ENCODE measurements around the gene FRRS1.

The FRRS1 gene

DNA sequence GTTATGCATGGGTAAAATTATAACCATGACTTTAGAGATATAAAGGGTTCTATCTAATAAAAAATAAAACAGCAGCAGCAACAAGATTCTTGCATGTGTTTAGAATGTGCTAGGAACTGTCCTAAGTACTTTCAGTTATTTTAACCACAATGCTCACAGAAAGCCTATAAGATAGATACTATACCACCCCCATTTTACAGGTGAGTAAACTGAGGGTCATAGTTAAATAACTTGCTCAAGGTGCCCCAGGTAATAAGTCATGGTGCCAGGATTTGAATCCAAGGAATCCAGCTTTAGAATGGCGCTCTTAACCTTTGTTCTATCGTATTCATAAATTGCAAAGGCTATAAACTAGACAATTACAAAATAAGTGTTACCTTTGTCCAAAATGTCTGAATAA is 53.4 kb downstream of the FRRS1 start:
- Histone ChIP-seq H3K27ac (ENCODE audit: low read depth, low read length) (no peak overlapping the region), H3K36me3 (ENCODE audit: control insufficient read depth in 5 of 5, insufficient read depth in 5 of 5, low read length in 5 of 5) (peaks cover 10 to 41% (median 21%) of the 10 kb centered on the region in 5 donors), H3K9ac (ENCODE audit: low read length in 5 of 5) (no peak overlapping the region), H3K9me3 (ENCODE audit: control insufficient read depth in 5 of 5, low read length in 5 of 5) (no peaks in the 10 kb centered on the region), H3K4me3 (ENCODE audit: low read depth in 1 of 5, low read length in 5 of 5) (no peak overlapping the region), H3K4me1 (ENCODE audit: control insufficient read depth in 5 of 5, insufficient read depth in 5 of 5, low read length in 5 of 5) (peaks cover 0 to 3% (median 0%) of the 10 kb centered on the region in 5 donors), H3K27me3 (ENCODE audit: control insufficient read depth in 5 of 5, insufficient read depth in 4 of 5, low read length in 5 of 5) (no peaks in the 10 kb centered on the region)

DNA sequence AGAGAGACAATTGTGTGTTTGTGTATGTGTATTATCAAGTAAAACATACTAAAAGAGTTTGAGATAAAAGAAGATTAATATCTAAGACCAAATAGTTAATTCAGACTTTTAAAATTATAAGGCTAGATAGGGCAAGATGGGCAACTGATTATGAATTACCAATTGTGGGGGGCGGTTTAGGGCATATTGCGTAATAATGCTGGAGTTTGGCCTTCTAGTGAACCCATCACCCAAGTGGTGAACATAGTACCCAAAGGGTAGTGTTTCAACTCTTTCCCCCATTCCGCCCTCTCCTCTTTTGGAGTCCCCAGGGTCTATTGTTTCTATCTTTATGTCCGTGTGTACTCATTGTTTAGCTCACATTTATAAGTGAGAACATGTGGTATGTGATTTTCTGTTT is 55.4 kb downstream of the FRRS1 start:
- H3K36me3 ChIP-seq (ENCODE audit: control insufficient read depth in 5 of 5, insufficient read depth in 5 of 5, low read length in 5 of 5) = peaks cover 5 to 30% (median 13%) of the 10 kb centered on the region in 5 donors
- H3K9me3 ChIP-seq (ENCODE audit: control insufficient read depth in 5 of 5, low read length in 5 of 5) = no peaks in the 10 kb centered on the region
- no peaks in the 10 kb centered on the region for H3K27me3 ChIP-seq (ENCODE audit: control insufficient read depth in 5 of 5, insufficient read depth in 4 of 5, low read length in 5 of 5)
- no peak overlapping the region for H3K9ac ChIP-seq (ENCODE audit: low read length in 5 of 5)
- no peak overlapping the region for H3K27ac ChIP-seq (ENCODE audit: low read depth, low read length)
- H3K4me1 ChIP-seq (ENCODE audit: control insufficient read depth in 5 of 5, insufficient read depth in 5 of 5, low read length in 5 of 5) = peaks cover 0 to 3% (median 0%) of the 10 kb centered on the region in 5 donors
- H3K4me3 ChIP-seq (ENCODE audit: low read depth in 1 of 5, low read length in 5 of 5) = no peak overlapping the region

DNA sequence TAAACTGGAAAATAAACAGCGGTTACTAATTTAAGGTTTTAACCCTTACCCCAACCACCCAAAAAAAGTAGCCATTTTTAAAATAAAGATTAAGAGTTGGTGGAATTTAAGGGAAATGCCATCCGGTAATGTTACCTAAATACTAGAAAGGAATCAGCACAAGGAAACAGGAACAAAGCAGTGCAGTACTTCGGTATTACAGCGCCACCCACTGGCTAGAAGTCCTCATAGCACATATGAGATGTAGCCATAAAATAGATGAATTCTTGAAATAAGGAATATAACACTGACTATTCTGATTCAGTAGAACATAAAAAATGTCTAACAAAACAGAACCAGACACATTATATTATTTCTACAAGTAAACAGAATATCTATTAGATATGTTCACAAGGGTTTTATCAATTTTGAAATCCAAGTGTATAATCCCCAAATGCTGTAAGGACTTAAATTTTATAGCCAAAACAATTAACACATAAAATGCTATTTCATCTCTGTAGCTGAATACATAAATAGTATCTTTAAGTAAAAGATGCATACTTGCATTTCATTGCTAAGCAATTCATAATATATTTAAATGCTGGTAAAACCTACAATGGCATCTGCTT is 58.8 kb downstream of the FRRS1 start:
- no peak overlapping the region for H3K9ac ChIP-seq (ENCODE audit: low read length in 5 of 5)
- H3K27me3 ChIP-seq (ENCODE audit: control insufficient read depth in 5 of 5, insufficient read depth in 4 of 5, low read length in 5 of 5) = no peaks in the 10 kb centered on the region
- H3K9me3 ChIP-seq (ENCODE audit: control insufficient read depth in 5 of 5, low read length in 5 of 5) = no peaks in the 10 kb centered on the region
- H3K4me1 ChIP-seq (ENCODE audit: control insufficient read depth in 5 of 5, insufficient read depth in 5 of 5, low read length in 5 of 5) = peaks cover 0 to 18% (median 9%) of the 10 kb centered on the region in 5 donors
- no peak overlapping the region for H3K4me3 ChIP-seq (ENCODE audit: low read depth in 1 of 5, low read length in 5 of 5)
- no peak overlapping the region for H3K27ac ChIP-seq (ENCODE audit: low read depth, low read length)
- peaks cover 0 to 16% (median 8%) of the 10 kb centered on the region in 5 donors for H3K36me3 ChIP-seq (ENCODE audit: control insufficient read depth in 5 of 5, insufficient read depth in 5 of 5, low read length in 5 of 5)

DNA sequence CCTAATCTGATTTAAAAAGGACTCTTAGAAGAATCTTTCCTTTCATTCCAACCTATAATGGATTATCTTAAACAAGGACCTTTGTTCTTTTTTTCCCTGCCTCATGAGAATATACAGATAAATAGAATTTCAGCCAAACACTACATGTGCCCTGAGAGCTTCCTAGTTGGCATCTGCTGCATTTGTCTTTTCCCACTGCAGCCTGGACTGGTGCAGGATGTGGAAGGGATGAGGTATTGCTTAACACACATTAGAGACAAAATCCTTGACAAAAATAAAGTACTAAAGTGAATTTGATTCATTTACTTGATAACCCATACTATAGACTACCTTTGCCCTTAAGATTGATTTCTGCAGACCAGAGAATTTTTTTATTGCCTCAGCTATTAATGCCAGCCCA is 61.0 kb downstream of the FRRS1 start:
- peaks cover 0 to 11% (median 5%) of the 10 kb centered on the region in 5 donors for H3K36me3 ChIP-seq (ENCODE audit: control insufficient read depth in 5 of 5, insufficient read depth in 5 of 5, low read length in 5 of 5)
- no peak overlapping the region for H3K9ac ChIP-seq (ENCODE audit: low read length in 5 of 5)
- H3K27ac ChIP-seq (ENCODE audit: low read depth, low read length) = no peak overlapping the region
- H3K4me3 ChIP-seq (ENCODE audit: low read depth in 1 of 5, low read length in 5 of 5) = no peak overlapping the region
- H3K9me3 ChIP-seq (ENCODE audit: control insufficient read depth in 5 of 5, low read length in 5 of 5) = no peaks in the 10 kb centered on the region
- no peaks in the 10 kb centered on the region for H3K27me3 ChIP-seq (ENCODE audit: control insufficient read depth in 5 of 5, insufficient read depth in 4 of 5, low read length in 5 of 5)
- H3K4me1 ChIP-seq (ENCODE audit: control insufficient read depth in 5 of 5, insufficient read depth in 5 of 5, low read length in 5 of 5) = peaks cover 0 to 18% (median 9%) of the 10 kb centered on the region in 5 donors

DNA sequence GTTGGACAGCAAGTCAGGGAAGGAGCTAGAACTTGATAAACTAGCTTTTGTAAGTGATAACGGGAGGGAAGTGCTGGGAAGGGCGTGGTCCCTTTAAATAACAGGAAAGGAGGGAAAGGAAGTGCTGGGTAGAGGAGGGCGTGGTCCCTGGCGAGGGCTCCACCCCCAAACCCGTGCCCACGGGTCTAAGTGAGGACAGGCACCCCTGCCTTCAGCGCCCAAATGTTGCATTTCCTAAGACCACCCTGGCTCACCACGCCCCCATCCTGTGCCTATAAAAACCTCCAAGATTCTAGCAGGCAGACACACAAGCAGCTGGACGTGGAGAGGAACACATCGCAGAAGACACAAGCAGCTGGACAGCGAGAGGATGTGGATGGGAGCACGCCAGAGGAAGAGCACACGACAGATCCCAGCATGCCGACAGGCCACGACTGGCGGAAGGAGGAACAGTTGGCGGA is 62.0 kb downstream of the FRRS1 start:
- Histone ChIP-seq H3K36me3 (ENCODE audit: control insufficient read depth in 5 of 5, insufficient read depth in 5 of 5, low read length in 5 of 5) (peaks cover 0 to 3% (median 0%) of the 10 kb centered on the region in 5 donors), H3K9ac (ENCODE audit: low read length in 5 of 5) (no peak overlapping the region), H3K4me3 (ENCODE audit: low read depth in 1 of 5, low read length in 5 of 5) (no peak overlapping the region), H3K9me3 (ENCODE audit: control insufficient read depth in 5 of 5, low read length in 5 of 5) (no peaks in the 10 kb centered on the region), H3K4me1 (ENCODE audit: control insufficient read depth in 5 of 5, insufficient read depth in 5 of 5, low read length in 5 of 5) (peaks cover 0 to 22% (median 9%) of the 10 kb centered on the region in 5 donors), H3K27ac (ENCODE audit: low read depth, low read length) (no peak overlapping the region), H3K27me3 (ENCODE audit: control insufficient read depth in 5 of 5, insufficient read depth in 4 of 5, low read length in 5 of 5) (no peaks in the 10 kb centered on the region)

DNA sequence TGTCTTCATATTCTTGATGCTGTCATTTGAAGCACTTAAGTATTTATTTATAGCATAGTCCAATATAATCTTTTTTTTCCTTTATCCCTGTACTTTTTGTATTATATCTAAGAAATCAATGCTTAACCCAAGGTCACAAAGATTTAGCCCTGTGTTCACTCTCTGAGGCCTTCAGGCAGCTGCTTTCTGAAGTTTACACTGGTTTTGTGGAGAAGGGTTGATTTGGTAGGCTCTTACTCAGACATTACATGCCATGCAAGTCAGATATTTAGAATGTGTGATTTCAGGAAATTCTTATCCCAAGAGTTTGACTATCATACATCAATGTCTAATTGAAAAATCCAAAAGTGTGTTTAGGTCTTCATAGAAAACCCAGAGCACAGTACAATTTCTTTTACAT is 64.2 kb downstream of the FRRS1 start:
- H3K27me3 ChIP-seq (ENCODE audit: control insufficient read depth in 5 of 5, insufficient read depth in 4 of 5, low read length in 5 of 5) = no peaks in the 10 kb centered on the region
- H3K27ac ChIP-seq (ENCODE audit: low read depth, low read length) = no peak overlapping the region
- H3K9me3 ChIP-seq (ENCODE audit: control insufficient read depth in 5 of 5, low read length in 5 of 5) = no peaks in the 10 kb centered on the region
- no peak overlapping the region for H3K9ac ChIP-seq (ENCODE audit: low read length in 5 of 5)
- peaks cover 0 to 22% (median 9%) of the 10 kb centered on the region in 5 donors for H3K4me1 ChIP-seq (ENCODE audit: control insufficient read depth in 5 of 5, insufficient read depth in 5 of 5, low read length in 5 of 5)
- no peaks in the 10 kb centered on the region for H3K36me3 ChIP-seq (ENCODE audit: control insufficient read depth in 5 of 5, insufficient read depth in 5 of 5, low read length in 5 of 5)
- no peak overlapping the region for H3K4me3 ChIP-seq (ENCODE audit: low read depth in 1 of 5, low read length in 5 of 5)

DNA sequence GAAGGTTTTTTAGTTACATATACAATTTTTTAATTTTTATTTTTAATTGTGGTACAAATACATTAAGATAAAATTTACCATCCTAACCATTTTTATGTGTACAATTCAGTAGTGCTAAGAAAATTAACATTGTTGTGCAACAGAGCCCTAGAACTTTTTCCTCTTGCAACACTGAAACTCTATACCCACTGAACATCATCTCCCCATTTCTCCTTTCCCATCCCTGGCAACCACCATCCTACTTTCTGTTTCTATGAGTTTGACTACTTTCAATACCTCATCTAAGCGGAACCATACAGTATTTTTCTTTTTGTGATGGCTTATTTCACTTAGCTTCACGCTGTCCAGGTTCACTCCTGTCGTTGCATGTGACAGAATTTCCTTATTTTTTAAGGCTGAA is 66.4 kb downstream of the FRRS1 start:
- no peak overlapping the region for H3K9ac ChIP-seq (ENCODE audit: low read length in 5 of 5)

DNA sequence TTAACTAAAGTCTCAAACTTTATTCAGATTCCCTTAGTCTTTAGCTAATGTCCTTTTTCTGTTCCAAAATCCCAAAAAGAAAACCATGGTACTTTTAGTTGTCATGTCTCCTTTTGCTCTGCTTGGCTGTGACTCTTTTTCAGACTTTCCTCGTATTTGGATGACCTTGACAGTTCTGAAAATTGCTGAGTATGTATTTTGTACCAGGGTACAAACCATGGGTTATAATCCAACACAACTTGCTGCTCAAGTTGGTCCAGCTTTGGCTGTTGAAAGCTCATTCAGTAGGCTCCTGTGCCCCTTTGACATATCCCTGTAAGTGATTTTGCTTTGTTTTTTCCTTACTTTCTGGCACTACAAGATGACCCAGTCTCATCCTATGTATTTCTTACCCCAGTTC is 68.9 kb downstream of the FRRS1 start:
- H3K27ac ChIP-seq (ENCODE audit: low read depth, low read length) = no peak overlapping the region
- H3K9ac ChIP-seq (ENCODE audit: low read length in 5 of 5) = no peak overlapping the region
- peaks cover 0 to 4% (median 1%) of the 10 kb centered on the region in 5 donors for H3K4me1 ChIP-seq (ENCODE audit: control insufficient read depth in 5 of 5, insufficient read depth in 5 of 5, low read length in 5 of 5)
- H3K4me3 ChIP-seq (ENCODE audit: low read depth in 1 of 5, low read length in 5 of 5) = no peak overlapping the region
- H3K36me3 ChIP-seq (ENCODE audit: control insufficient read depth in 5 of 5, insufficient read depth in 5 of 5, low read length in 5 of 5) = peaks cover 18 to 29% (median 23%) of the 10 kb centered on the region in 5 donors
- peaks cover 0 to 3% (median 0%) of the 10 kb centered on the region in 5 donors for H3K9me3 ChIP-seq (ENCODE audit: control insufficient read depth in 5 of 5, low read length in 5 of 5)
- H3K27me3 ChIP-seq (ENCODE audit: control insufficient read depth in 5 of 5, insufficient read depth in 4 of 5, low read length in 5 of 5) = no peaks in the 10 kb centered on the region

More for the DNA sequence above, 66.4 kb downstream of the FRRS1 start:
- peaks cover 0 to 3% (median 0%) of the 10 kb centered on the region in 5 donors for H3K9me3 ChIP-seq (ENCODE audit: control insufficient read depth in 5 of 5, low read length in 5 of 5)
- H3K4me1 ChIP-seq (ENCODE audit: control insufficient read depth in 5 of 5, insufficient read depth in 5 of 5, low read length in 5 of 5) = peaks cover 0 to 12% (median 2%) of the 10 kb centered on the region in 5 donors
- H3K4me3 ChIP-seq (ENCODE audit: low read depth in 1 of 5, low read length in 5 of 5) = no peak overlapping the region
- peaks cover 4 to 6% (median 5%) of the 10 kb centered on the region in 5 donors for H3K36me3 ChIP-seq (ENCODE audit: control insufficient read depth in 5 of 5, insufficient read depth in 5 of 5, low read length in 5 of 5)
- no peak overlapping the region for H3K27ac ChIP-seq (ENCODE audit: low read depth, low read length)
- no peaks in the 10 kb centered on the region for H3K27me3 ChIP-seq (ENCODE audit: control insufficient read depth in 5 of 5, insufficient read depth in 4 of 5, low read length in 5 of 5)

DNA sequence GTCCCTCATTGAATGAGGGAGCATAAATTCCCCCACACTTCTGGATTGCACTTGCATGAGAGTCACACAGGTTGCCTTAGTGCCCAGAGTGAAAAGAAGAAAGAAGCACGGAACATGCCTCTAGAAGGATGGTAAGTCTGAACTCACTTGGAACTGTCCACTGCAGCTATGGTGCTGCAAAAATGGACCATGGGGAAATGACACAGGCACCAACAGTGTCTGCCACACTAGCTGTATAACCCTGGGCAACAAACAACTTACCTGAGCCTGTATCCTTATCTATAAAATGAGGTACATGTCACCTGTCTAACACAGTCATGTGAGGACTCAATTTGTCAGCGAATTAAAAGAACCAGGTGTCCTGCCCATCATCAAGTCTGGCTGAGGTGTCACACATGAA is 69.8 kb downstream of the FRRS1 start:
- Histone ChIP-seq H3K27ac (ENCODE audit: low read depth, low read length) (no peak overlapping the region), H3K9me3 (ENCODE audit: control insufficient read depth in 5 of 5, low read length in 5 of 5) (peaks cover 0 to 3% (median 0%) of the 10 kb centered on the region in 5 donors), H3K4me1 (ENCODE audit: control insufficient read depth in 5 of 5, insufficient read depth in 5 of 5, low read length in 5 of 5) (peaks cover 0 to 11% (median 4%) of the 10 kb centered on the region in 5 donors)

DNA sequence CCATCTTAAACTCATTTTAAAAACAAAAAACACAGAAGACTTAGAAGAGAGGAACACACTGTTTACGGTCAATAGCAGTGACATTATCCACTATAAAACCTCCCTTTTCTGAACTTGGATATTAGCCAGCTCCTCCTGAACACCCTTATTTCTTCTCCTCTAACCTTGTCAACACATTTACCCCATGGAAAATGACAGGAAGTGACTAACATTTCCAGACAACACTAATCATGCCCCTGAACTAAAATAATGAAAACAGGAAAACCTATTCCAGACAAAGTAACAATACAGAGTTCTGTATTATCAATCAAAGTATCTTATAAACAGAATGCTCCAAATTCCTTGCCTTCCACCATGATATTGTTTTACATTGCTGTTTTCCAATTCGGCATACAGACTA is 75.3 kb downstream of the FRRS1 start:
- Histone ChIP-seq H3K27me3 (ENCODE audit: control insufficient read depth in 5 of 5, insufficient read depth in 4 of 5, low read length in 5 of 5) (no peaks in the 10 kb centered on the region), H3K4me3 (ENCODE audit: low read depth in 1 of 5, low read length in 5 of 5) (no peak overlapping the region), H3K9ac (ENCODE audit: low read length in 5 of 5) (peak overlapping the region in 1 of 5 donors; percentile 22), H3K36me3 (ENCODE audit: control insufficient read depth in 5 of 5, insufficient read depth in 5 of 5, low read length in 5 of 5) (peaks cover 62 to 82% (median 65%) of the 10 kb centered on the region in 5 donors), H3K4me1 (ENCODE audit: control insufficient read depth in 5 of 5, insufficient read depth in 5 of 5, low read length in 5 of 5) (peaks cover 0 to 34% (median 15%) of the 10 kb centered on the region in 5 donors), H3K27ac (ENCODE audit: low read depth, low read length) (peak overlapping the region; percentile 79), H3K9me3 (ENCODE audit: control insufficient read depth in 5 of 5, low read length in 5 of 5) (no peaks in the 10 kb centered on the region)

More for the DNA sequence above, 69.8 kb downstream of the FRRS1 start:
- Histone ChIP-seq H3K4me3 (ENCODE audit: low read depth in 1 of 5, low read length in 5 of 5) (no peak overlapping the region), H3K9ac (ENCODE audit: low read length in 5 of 5) (no peak overlapping the region), H3K27me3 (ENCODE audit: control insufficient read depth in 5 of 5, insufficient read depth in 4 of 5, low read length in 5 of 5) (no peaks in the 10 kb centered on the region), H3K36me3 (ENCODE audit: control insufficient read depth in 5 of 5, insufficient read depth in 5 of 5, low read length in 5 of 5) (peaks cover 24 to 36% (median 32%) of the 10 kb centered on the region in 5 donors)
